HG03558 (cell line): ENCODE results near the gene TMEM40.
A peak's percentile ranks its signal among the peaks of the same experiment; 100 is the strongest.
"Not testable (repeated sequence)": the region's sequence is repeated elsewhere in the genome, so short reads cannot be mapped to it uniquely, and the experiment has no call there.

Source experiments
- ATAC-seq: cut with Tn5 transposase; IDR thresholded peaks from one replicate; pipeline ENCODE4 v1.9.1; 2021; ENCODE audit warnings: moderate number of reproducible peaks; ENCODE audit not compliant: unreplicated experiment; ENCODE audit errors: extremely low read depth

Gene TMEM40

DNA sequence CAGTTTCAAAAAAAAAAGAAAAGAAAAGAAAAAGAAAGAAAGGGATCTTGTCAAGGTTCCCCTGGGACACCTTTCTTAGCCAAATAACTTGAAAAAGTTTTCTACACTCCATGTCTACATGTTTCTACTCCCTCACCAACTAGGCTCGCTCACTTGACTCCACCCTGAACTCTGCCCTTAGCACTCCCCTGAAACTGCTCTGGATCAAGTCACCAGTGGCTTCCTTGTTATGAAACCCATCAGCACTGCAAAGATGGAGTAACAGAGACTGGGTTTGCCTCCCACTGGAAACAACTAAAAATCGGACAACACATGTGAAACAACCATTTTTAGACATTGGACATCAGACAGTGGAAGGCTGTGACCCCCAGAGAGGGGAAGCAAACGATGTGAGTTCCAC, 36.8 kb downstream of the TMEM40 start:
- ATAC-seq: no peak

GRCh38 chr3:12719984-12720898, 38.8 kb downstream of the TMEM40 start:
- peak; percentile 65 for ATAC-seq

GRCh38 chr3:12719541-12719940, 39.5 kb downstream of the TMEM40 start:
- no peak for ATAC-seq

GRCh38 chr3:12716605-12717151, 42.4 kb downstream of the TMEM40 start:
- no peak for ATAC-seq

DNA sequence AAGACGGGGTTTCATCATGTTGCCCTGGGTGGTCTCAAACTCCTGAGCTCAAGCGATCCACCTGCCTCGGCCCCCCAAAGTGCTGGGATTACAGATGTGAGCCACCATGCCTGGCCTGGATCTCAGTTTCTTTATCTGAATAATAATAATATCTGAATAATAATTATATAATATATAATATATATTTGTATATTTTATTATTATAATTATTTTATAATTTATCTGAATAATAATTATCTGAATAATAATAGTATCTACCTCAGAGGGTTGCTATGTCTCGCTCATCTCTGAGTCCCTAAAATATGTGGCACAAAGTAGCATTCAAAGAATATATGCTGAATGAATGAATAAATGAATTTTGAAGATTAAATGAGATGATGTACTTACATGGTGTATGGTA, 44.8 kb downstream of the TMEM40 start:
- ATAC-seq: no peak

- no peak for ATAC-seq
Observed at GRCh38 chr3:12710062-12710461, 49.0 kb downstream of the TMEM40 start.

- ATAC-seq: no peak
Observed at GRCh38 chr3:12709334-12709733, 49.7 kb downstream of the TMEM40 start.

DNA sequence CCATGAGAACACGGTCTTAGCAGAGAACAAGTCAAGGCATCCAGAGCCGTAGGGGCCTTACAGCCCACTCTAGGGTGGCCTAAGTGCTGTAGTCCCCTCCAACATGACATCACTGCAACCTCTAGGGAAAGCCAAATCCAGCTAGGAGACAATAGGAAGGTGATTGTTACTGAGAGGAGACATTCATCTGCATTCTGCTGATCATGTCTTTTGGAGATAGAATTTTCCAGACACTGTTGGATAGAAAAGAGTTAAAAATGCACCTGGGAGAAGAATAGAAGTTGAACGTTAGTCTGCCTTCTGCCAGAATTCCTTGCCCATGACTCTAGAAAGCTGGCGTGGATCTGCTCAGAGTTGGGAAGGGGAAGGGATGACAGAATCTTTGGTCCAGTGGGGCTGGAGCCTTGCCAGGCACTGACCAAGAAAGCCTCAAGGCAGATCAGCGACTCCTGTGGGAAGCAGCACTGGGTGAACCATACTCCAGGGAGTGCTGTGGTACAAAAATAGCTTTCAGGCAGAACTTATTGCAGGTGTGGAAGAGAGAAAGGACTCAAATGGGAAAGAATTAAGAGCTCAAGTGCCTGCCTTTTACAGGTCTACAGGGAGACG, 50.4 kb downstream of the TMEM40 start:
- no peak for ATAC-seq

GRCh38 chr3:12707449-12707848, 51.6 kb downstream of the TMEM40 start:
- no peak for ATAC-seq

DNA sequence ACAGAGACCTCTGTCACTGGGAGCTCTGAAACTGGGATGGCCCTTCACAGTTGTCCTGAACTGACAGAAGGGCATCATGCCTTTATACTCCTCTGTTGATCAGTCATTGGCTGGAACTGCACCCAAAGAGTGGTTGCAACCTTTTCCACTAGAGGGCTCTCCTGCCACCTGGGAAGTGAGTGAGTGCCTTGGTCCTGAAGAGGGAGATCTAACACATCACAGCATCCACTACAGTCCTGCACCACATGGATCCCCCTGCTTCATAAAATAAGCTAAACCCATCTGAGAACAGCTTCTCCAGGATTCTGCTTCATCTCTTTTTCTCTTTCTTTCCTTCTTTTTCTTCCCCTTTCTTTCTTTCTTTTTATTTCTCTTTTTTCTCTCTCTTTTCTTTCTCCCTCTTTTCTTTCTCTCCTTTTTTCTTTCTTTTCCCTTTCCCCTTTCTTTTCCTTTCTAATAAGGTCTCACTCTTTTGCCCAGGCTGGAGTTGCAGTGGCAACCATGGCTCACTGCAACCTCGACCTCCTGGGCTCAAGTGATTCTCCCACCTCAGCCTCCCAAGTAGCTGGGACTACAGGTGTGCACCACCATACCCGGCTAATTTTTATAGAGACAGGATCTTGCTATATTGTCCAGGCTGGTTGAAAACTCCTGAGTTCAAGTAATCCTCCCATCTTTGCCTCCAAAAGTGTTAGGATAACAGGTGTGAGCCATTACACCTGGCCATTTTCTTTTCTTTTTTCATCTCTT, 52.4 kb downstream of the TMEM40 start:
- peak; percentile 97 for ATAC-seq

DNA sequence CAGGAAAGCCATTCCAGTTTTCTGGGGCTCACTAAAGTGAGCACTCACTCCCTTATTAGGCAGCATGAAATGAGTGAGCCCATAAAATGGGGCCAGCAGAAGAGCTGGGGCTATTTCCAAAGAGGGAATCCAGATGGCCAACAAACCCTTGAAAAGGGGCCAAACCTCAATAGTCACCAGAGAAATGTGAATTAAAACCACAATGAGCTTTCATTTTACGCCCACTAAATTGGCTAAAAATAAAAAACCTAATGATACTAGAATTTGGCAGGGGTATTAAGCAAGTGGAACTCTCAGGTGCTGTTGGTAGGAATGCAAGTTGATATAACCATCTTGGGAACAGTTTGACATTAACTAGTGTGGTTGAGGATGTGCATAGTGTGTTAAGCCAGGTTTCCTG, 53.1 kb downstream of the TMEM40 start:
- no peak for ATAC-seq

DNA sequence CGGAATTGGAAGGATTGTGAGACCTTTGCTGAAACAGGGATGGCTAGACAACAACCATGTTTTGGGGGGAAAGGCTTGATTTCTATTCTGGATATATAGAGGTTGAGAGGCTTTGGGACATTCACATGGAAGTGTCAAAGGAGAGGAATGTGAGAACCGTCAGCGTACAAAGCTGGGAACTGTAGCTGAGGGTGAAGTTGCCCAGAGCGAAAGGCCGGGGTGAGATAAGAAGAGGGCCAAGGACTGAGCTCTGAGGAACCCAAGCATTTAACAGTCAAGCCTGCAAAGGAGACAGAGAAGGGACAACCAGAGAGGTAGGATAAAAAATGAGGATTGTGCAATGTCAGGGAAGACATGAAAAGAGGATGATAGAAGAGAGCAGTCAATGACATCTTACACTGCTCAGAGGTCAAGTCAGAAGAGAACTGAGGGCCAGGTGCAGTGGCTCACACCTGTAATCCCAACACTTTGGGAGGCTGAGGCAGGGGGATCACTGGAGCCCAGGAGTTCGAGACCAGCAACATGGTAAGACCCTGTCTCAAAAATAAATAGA, 53.6 kb downstream of the TMEM40 start:
- no peak for ATAC-seq

- ATAC-seq: no peak
Observed at GRCh38 chr3:12702501-12702900, 56.6 kb downstream of the TMEM40 start.

- not testable (repeated sequence) for ATAC-seq
Observed at GRCh38 chr3:12701601-12702000, 57.5 kb downstream of the TMEM40 start.

GRCh38 chr3:12700800-12701199, 58.3 kb downstream of the TMEM40 start:
- ATAC-seq: no peak

- ATAC-seq: no peak
Observed at GRCh38 chr3:12695916-12696315, 63.1 kb downstream of the TMEM40 start.

- ATAC-seq: no peak
Observed at GRCh38 chr3:12695112-12695511, 63.9 kb downstream of the TMEM40 start.

DNA sequence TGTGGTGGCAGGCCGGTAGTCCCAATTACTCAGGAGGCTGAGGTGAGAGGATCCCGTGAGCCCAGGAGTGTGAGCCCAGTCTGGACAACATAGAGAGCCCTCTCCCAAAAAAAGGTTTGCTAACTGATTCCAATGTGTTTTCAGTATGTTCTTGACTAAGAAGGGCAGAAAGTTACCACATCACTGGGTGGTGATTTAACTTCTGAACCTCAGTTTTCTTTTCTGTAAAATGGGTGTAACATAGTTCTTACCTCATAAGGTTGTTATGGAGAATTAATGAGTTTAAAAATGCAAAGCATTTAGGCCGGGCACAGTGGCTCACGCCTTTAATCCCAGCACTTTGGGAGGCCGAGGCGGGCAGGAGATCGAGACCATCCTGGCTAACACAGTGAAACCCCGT, 66.6 kb downstream of the TMEM40 start:
- ATAC-seq: no peak

DNA sequence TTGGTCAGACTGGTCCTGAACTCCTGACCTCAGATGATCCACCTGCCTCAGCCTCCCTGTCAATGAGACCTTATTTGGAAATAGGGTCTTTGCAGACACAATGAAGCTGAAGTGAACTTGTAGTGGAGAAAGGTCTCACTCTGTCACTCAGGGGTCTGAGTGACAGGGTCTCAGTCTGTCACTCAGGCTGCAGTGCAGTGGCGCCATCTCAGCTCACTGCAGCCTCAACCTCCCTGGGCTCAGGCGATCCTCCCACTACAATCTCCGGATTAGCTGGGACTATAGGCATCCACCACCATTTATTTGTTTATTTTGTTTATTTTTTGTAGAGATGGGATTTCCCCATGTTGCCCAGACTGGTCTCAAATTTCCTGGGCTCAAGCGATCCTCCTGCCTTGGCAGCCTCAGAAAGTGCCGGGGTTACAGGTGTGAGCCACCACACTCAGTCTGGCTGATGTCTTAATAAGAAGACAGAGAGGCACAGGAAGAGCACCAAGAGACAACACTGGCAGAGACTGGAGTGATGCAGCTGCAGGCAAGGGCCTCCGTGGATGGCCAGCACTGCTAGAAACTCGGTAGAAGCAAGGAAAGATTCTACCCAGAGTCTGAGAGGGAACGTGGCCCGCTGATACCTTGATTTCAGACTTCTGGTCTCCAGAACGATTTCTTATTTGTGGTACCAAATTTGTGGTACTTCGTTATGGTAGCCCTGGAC, 68.9 kb downstream of the TMEM40 start:
- no peak for ATAC-seq

DNA sequence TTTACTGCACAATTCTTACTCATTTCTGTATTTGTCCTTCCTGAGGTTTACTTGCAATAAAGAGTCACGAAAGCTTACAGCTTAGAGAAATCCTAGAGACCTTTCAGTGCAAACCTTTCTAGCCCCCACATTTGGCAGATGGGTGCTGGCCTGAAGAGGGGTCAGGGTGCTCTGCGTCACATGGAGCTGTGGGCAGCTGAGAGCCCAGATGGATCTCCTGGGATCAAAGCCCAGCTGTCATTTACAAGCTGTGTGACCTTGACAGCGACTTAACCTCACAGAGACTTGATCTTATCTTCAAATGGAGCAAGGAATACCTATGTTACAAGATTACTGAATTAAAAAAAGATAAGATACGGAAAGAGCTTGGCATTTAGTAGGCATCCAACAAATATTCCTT, 71.1 kb downstream of the TMEM40 start:
- ATAC-seq: no peak
